CD4-positive, alpha-beta memory T cell (primary cell): ENCODE results near the gene CORIN. TPM values are rescaled to one million over a fixed set of nuclear protein-coding genes. Genes with fewer than 3 reads are reported as not detected.
A peak's percentile ranks its signal among the peaks of the same experiment; 100 is the strongest.
"Not testable (repeated sequence)": the region's sequence is repeated elsewhere in the genome, so short reads cannot be mapped to it uniquely, and the experiment has no call there.

Experiments
- CTCF ChIA-PET: fragments of 350-600 bp; sonication (Branson Sonifier 250); formaldehyde crosslinking; loops from one replicate; lab custom pipeline; 2021; ENCODE audit warnings: inconsistent platforms; ENCODE audit not compliant: partially characterized antibody; lab: Charles Lee
- POLR2A ChIA-PET: fragments of 350-600 bp; sonication (Branson Sonifier 250); formaldehyde crosslinking; loops from one replicate; lab custom pipeline; 2021; ENCODE audit not compliant: partially characterized antibody; lab: Charles Lee
- DNase-seq, 5 donors: peaks; one replicate each; pipeline versions ENCODE4 v3.0.0 to v3.0.0-alpha.2; 2020 to 2022; ENCODE audit warnings: mixed read lengths in 1 of 5
- H3K27ac ChIP-seq: one replicate; pipeline ENCODE4 v1.7.0; 2013; ENCODE audit warnings: low read depth, low read length
- H3K27me3 ChIP-seq: 2 replicates; pipeline ENCODE4 v1.7.0; 2013; ENCODE audit warnings: mild to moderate bottlenecking, low read length, moderate library complexity; ENCODE audit not compliant: insufficient read depth
- H3K36me3 ChIP-seq: 2 replicates; pipeline ENCODE4 v1.7.0; 2013; ENCODE audit warnings: mild to moderate bottlenecking, low read length, moderate library complexity; ENCODE audit not compliant: insufficient read depth
- H3K4me1 ChIP-seq: 2 replicates; pipeline ENCODE4 v1.7.0; 2013; ENCODE audit warnings: mild to moderate bottlenecking, low read length, moderate library complexity; ENCODE audit not compliant: insufficient read depth
- H3K4me3 ChIP-seq, 2 donors: one replicate each; pipeline ENCODE4 v1.7.0; 2013; ENCODE audit warnings: low read length in 2 of 2, mild to moderate bottlenecking in 1 of 2
- H3K9me3 ChIP-seq, 2 donors: one replicate each; pipeline ENCODE4 v1.7.0; 2013; ENCODE audit warnings: low read length in 2 of 2, control low read depth in 1 of 2; ENCODE audit not compliant: control insufficient read depth in 1 of 2
- H3K27ac Mint-ChIP-seq, 7 donors: one replicate each; pipeline ENCODE4 v1.8.0; 2020 to 2021; ENCODE audit warnings: mixed read lengths in 7 of 7, mild to moderate bottlenecking in 6 of 7, inconsistent platforms in 3 of 7, moderate library complexity in 3 of 7
- H3K27me3 Mint-ChIP-seq, 2 donors: one replicate each; pipeline ENCODE4 v1.8.0; 2020 to 2021; ENCODE audit warnings: mixed read lengths in 2 of 2
- H3K36me3 Mint-ChIP-seq, 2 donors: one replicate each; pipeline ENCODE4 v1.8.0; 2020 to 2021; ENCODE audit warnings: mixed read lengths in 2 of 2, inconsistent platforms in 1 of 2, mild to moderate bottlenecking in 1 of 2
- H3K4me1 Mint-ChIP-seq, 4 donors: one replicate each; pipeline ENCODE4 v1.8.0; 2020 to 2021; ENCODE audit warnings: mixed read lengths in 4 of 4, mild to moderate bottlenecking in 1 of 4
- H3K4me3 Mint-ChIP-seq, 8 donors: one replicate each; pipeline ENCODE4 v1.8.0; 2020 to 2021; ENCODE audit warnings: mixed read lengths in 8 of 8, mild to moderate bottlenecking in 7 of 8, moderate library complexity in 6 of 8, inconsistent platforms in 3 of 8
- H3K9me3 Mint-ChIP-seq, 8 donors: one replicate each; pipeline ENCODE4 v1.8.0; 2020 to 2021; ENCODE audit warnings: mixed read lengths in 8 of 8, mild to moderate bottlenecking in 5 of 8, inconsistent platforms in 3 of 8, moderate library complexity in 1 of 8
- intact Hi-C: fragments of 100-400 bp; cut with micrococcal nuclease; formaldehyde crosslinking; loops from one replicate; pipeline ENCODE4 v1.15.1; 2023
- polyA plus RNA-seq, 2 donors: library from polyadenylated mRNA; unstranded; fragments of 300-500 nt; fragmentation: Illumina TruSeq; gene quantifications; one replicate each; pipeline ENCODE4 v1.2.3, GENCODE V29; 2021
- total RNA-seq, 2 experiments: library from RNA; stranded (reverse); gene quantifications; one replicate each; pipeline ENCODE4 v1.2.3, GENCODE V29; 2021

Gene CORIN
- total and polyA plus RNA-seq, 4 experiments from 2014 or later, result 0.30 to 1.1 (median 0.36) TPM; not detected in 1

- H3K4me3 Mint-ChIP-seq, result no peak overlapping the region
- no peaks in the 10 kb centered on the region for H3K36me3 ChIP-seq
- POLR2A ChIA-PET, result no interaction called here
- H3K27ac Mint-ChIP-seq, result no peak overlapping the region
- intact Hi-C loops, result no loop called here
- no peaks in the 10 kb centered on the region for H3K9me3 Mint-ChIP-seq
- no peaks in the 10 kb centered on the region for H3K9me3 ChIP-seq
- CTCF ChIA-PET, result interaction anchor here (1.0 kb wide), 1 partner anchor 128 kb away, joined by 3 read pairs; no protein-coding TSS in a partner anchor
- H3K36me3 Mint-ChIP-seq, result no peaks in the 10 kb centered on the region
- no peak for DNase-seq
- no peaks in the 10 kb centered on the region for H3K27me3 ChIP-seq
- peaks cover 0 to under 1% (median 0%) of the 10 kb centered on the region in 4 donors for H3K4me1 Mint-ChIP-seq
- no peak overlapping the region for H3K27ac ChIP-seq
- H3K4me3 ChIP-seq, result no peak overlapping the region
- no peaks in the 10 kb centered on the region for H3K4me1 ChIP-seq
- peaks cover 16 to 28% of the 10 kb centered on the region in 2 donors for H3K27me3 Mint-ChIP-seq
These were observed 126.7 kb downstream of the CORIN start for GRCh38 chr4:47711183-47711582.

- peaks cover 7 to 26% of the 10 kb centered on the region in 2 donors for H3K27me3 Mint-ChIP-seq
- H3K4me1 Mint-ChIP-seq, H3K9me3 Mint-ChIP-seq, H3K27ac ChIP-seq, H3K27ac Mint-ChIP-seq, H3K36me3 Mint-ChIP-seq, H3K36me3 ChIP-seq, H3K4me3 Mint-ChIP-seq, H3K4me1 ChIP-seq, H3K27me3 ChIP-seq, intact Hi-C loops, POLR2A ChIA-PET, H3K9me3 ChIP-seq, H3K4me3 ChIP-seq, DNase-seq: not testable (repeated sequence)
- CTCF ChIA-PET, result interaction anchor here (1.6 to 2.0 kb wide), 3 partner anchors 10 to 131 kb away, joined by 5 to 8 read pairs (median 5); partner anchors contain the start of gene CORIN
These were observed 131.5 kb downstream of the CORIN start for GRCh38 chr4:47706352-47706751.

GRCh38 chr4:47705326-47705981 lies 132.4 kb downstream of the CORIN start:
- POLR2A ChIA-PET, result no interaction called here
- H3K36me3 ChIP-seq, result no peaks in the 10 kb centered on the region
- intact Hi-C loops, result loop anchor here (1.0 kb wide), 1 partner anchor 134 kb away; no protein-coding TSS in a partner anchor
- H3K27ac ChIP-seq, result no peak overlapping the region
- peaks cover 0 to 5% (median 2%) of the 10 kb centered on the region in 4 donors for H3K4me1 Mint-ChIP-seq
- H3K4me3 ChIP-seq, result no peak overlapping the region
- peak overlapping the region in 1 of 7 donors; percentile 79 for H3K27ac Mint-ChIP-seq
- CTCF ChIA-PET, result interaction anchor here (1.1 to 2.0 kb wide), 5 partner anchors 11 to 229 kb away, joined by 4 to 8 read pairs (median 5); partner anchors contain the start of gene CORIN
- H3K4me1 ChIP-seq, result no peaks in the 10 kb centered on the region
- H3K27me3 Mint-ChIP-seq, result peaks cover 3 to 20% of the 10 kb centered on the region in 2 donors
- no peak for DNase-seq
- H3K9me3 Mint-ChIP-seq, result peaks cover 0 to 2% (median 0%) of the 10 kb centered on the region in 8 donors
- no peaks in the 10 kb centered on the region for H3K27me3 ChIP-seq
- H3K36me3 Mint-ChIP-seq, result no peaks in the 10 kb centered on the region
- no peak overlapping the region for H3K4me3 Mint-ChIP-seq
- no peaks in the 10 kb centered on the region for H3K9me3 ChIP-seq

GRCh38 chr4:47704693-47705325 lies 133.1 kb downstream of the CORIN start:
- Mint-ChIP-seq H3K27ac (peak overlapping the region in 1 of 7 donors; percentile 79), H3K36me3 (no peaks in the 10 kb centered on the region), H3K4me1 (peaks cover 0 to 5% (median 2%) of the 10 kb centered on the region in 4 donors), H3K4me3 (no peak overlapping the region), H3K27me3 (peaks cover 3 to 20% of the 10 kb centered on the region in 2 donors), H3K9me3 (peaks cover 0 to 2% (median 0%) of the 10 kb centered on the region in 8 donors)
- DNase-seq, result no peak
- H3K9me3 ChIP-seq, result no peaks in the 10 kb centered on the region
- ChIA-PET POLR2A (no interaction called here), CTCF (interaction anchor here (1.1 to 2.0 kb wide), 4 partner anchors 18 to 229 kb away, joined by 4 to 8 read pairs (median 5); partner anchors contain the start of gene CORIN)
- no peak overlapping the region for H3K4me3 ChIP-seq
- H3K27me3 ChIP-seq, result no peaks in the 10 kb centered on the region
- H3K36me3 ChIP-seq, result no peaks in the 10 kb centered on the region
- intact Hi-C loops, result loop anchor here (1.0 kb wide), 1 partner anchor 134 kb away; no protein-coding TSS in a partner anchor
- no peak overlapping the region for H3K27ac ChIP-seq
- no peaks in the 10 kb centered on the region for H3K4me1 ChIP-seq

GRCh38 chr4:47703956-47704355 lies 133.9 kb downstream of the CORIN start:
- no peak overlapping the region for H3K27ac Mint-ChIP-seq
- H3K4me1 Mint-ChIP-seq, result peaks cover 0 to 5% (median 2%) of the 10 kb centered on the region in 4 donors
- intact Hi-C loops, result no loop called here
- Histone ChIP-seq H3K9me3 (no peaks in the 10 kb centered on the region), H3K27ac (no peak overlapping the region), H3K4me3 (no peak overlapping the region), H3K36me3 (no peaks in the 10 kb centered on the region), H3K27me3 (no peaks in the 10 kb centered on the region), H3K4me1 (no peaks in the 10 kb centered on the region)
- DNase-seq, result no peak
- peaks cover 3 to 22% of the 10 kb centered on the region in 2 donors for H3K27me3 Mint-ChIP-seq
- CTCF ChIA-PET, result no interaction called here
- no peak overlapping the region for H3K4me3 Mint-ChIP-seq
- POLR2A ChIA-PET, result no interaction called here
- no peaks in the 10 kb centered on the region for H3K36me3 Mint-ChIP-seq
- peaks cover 0 to 2% (median 0%) of the 10 kb centered on the region in 8 donors for H3K9me3 Mint-ChIP-seq

- intact Hi-C loops, result no loop called here
- H3K4me3 Mint-ChIP-seq, result no peak overlapping the region
- POLR2A ChIA-PET, result no interaction called here
These were observed 134.9 kb downstream of the CORIN start for GRCh38 chr4:47703008-47703407.

GRCh38 chr4:47701286-47701685 lies 136.6 kb downstream of the CORIN start:
- DNase-seq, result no peak
- ChIA-PET POLR2A (no interaction called here), CTCF (interaction anchor here (0.8 to 0.9 kb wide), 2 partner anchors 32 to 138 kb away, joined by 3 read pairs; no protein-coding TSS in a partner anchor)
- no peaks in the 10 kb centered on the region for H3K36me3 ChIP-seq
- Mint-ChIP-seq H3K27me3 (peaks cover 7 to 16% of the 10 kb centered on the region in 2 donors), H3K4me3 (no peak overlapping the region), H3K27ac (no peak overlapping the region), H3K36me3 (no peaks in the 10 kb centered on the region), H3K4me1 (peaks cover 0 to 5% (median 2%) of the 10 kb centered on the region in 4 donors), H3K9me3 (peaks cover 0 to 2% (median 0%) of the 10 kb centered on the region in 8 donors)
- no peaks in the 10 kb centered on the region for H3K4me1 ChIP-seq
- no peaks in the 10 kb centered on the region for H3K27me3 ChIP-seq
- no peak overlapping the region for H3K4me3 ChIP-seq
- H3K9me3 ChIP-seq, result no peaks in the 10 kb centered on the region
- intact Hi-C loops, result no loop called here
- H3K27ac ChIP-seq, result no peak overlapping the region

More at GRCh38 chr4:47703008-47703407, 134.9 kb downstream of the CORIN start:
- H3K27ac ChIP-seq, result no peak overlapping the region
- peaks cover 0 to 2% (median 0%) of the 10 kb centered on the region in 8 donors for H3K9me3 Mint-ChIP-seq
- no peak overlapping the region for H3K4me3 ChIP-seq
- H3K36me3 ChIP-seq, result no peaks in the 10 kb centered on the region
- DNase-seq, result no peak
- CTCF ChIA-PET, result interaction anchor here (1.5 kb wide), 1 partner anchor 134 kb away, joined by 3 read pairs; no protein-coding TSS in a partner anchor
- peaks cover 5 to 15% of the 10 kb centered on the region in 2 donors for H3K27me3 Mint-ChIP-seq
- no peaks in the 10 kb centered on the region for H3K36me3 Mint-ChIP-seq
- H3K9me3 ChIP-seq, result no peaks in the 10 kb centered on the region
- peaks cover 0 to 5% (median 2%) of the 10 kb centered on the region in 4 donors for H3K4me1 Mint-ChIP-seq
- no peaks in the 10 kb centered on the region for H3K27me3 ChIP-seq
- H3K27ac Mint-ChIP-seq, result no peak overlapping the region
- H3K4me1 ChIP-seq, result no peaks in the 10 kb centered on the region
